ENCODE data around the gene UAP1.

Gene UAP1

DNA sequence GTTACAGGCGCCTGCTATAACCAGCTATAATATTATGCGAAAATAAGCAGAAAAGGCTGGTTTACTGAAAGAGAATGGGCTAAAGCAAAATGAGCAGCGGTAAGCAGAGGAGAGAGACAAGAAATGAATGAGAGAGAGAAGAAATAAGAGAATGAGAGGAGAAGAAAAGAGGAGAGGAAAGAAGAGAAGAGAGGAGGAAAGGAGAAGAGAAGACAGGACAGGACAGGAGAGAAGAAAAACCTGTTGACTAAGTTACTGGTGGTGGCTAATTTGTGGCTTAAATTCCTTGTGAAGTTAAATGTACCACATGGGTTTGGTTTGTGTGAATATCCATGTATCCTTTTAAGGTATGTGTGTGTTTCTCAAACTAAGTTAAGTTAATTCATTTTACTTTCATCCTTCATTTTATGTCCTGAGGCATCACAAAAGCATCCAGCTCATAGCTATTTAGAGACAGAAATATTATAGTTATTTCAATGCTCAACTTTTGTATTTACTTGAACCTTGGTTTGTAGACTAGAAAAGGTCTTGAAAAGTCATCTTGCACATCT, 67.6 kb downstream of the UAP1 start:
- 94% methylated on average over 3 of the region's 3 CpGs for whole genome bisulfite sequencing, 2 experiments
- Histone ChIP-seq H3K4me3 (ENCODE audit: insufficient read depth, low read depth, low read length) (no peak overlapping the region), H3K27ac (ENCODE audit: insufficient read depth, low read depth, low read length, poor library complexity, severe bottlenecking) (no peak overlapping the region)

DNA sequence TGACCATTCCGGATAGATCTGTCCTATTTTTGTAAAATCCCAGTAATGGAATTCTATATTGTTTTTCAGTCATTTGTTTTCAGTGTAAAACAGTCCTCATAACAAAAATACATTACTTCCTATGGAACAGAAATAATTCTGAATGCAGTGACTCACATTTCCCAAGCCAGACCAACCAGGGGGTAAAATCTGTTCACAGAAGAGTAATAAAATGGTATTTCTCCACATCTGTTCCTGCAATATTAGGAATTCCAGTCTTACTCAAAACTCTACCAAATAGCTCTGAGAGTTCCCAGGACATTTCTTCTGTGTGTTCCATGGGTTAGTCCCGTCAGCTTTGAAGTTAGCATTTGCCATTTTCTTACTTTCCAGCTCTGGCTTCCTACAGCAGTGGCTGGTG, 68.1 kb downstream of the UAP1 start:
- Histone ChIP-seq H3K27me3 (ENCODE audit: control insufficient read depth, insufficient read depth, low read length, poor library complexity, severe bottlenecking) (no peaks in the 10 kb centered on the region), H3K27ac (ENCODE audit: insufficient read depth, low read depth, low read length, poor library complexity, severe bottlenecking) (no peak overlapping the region), H3K36me3 (ENCODE audit: control insufficient read depth, insufficient read depth, low read length) (no peaks in the 10 kb centered on the region), H3K4me1 (ENCODE audit: control insufficient read depth, insufficient read depth, low read length) (no peaks in the 10 kb centered on the region), H3K9me3 (ENCODE audit: control insufficient read depth, low read length) (no peaks in the 10 kb centered on the region), H3K4me3 (ENCODE audit: insufficient read depth, low read depth, low read length) (no peak overlapping the region)
- WGBS, 2 experiments: 94 to 96% methylated on average over 1 to 2 of the region's 2 CpGs

More for the DNA sequence above, 67.6 kb downstream of the UAP1 start:
- Histone ChIP-seq H3K36me3 (ENCODE audit: control insufficient read depth, insufficient read depth, low read length) (no peaks in the 10 kb centered on the region), H3K4me1 (ENCODE audit: control insufficient read depth, insufficient read depth, low read length) (no peaks in the 10 kb centered on the region), H3K9me3 (ENCODE audit: control insufficient read depth, low read length) (no peaks in the 10 kb centered on the region), H3K27me3 (ENCODE audit: control insufficient read depth, insufficient read depth, low read length, poor library complexity, severe bottlenecking) (no peaks in the 10 kb centered on the region)

DNA sequence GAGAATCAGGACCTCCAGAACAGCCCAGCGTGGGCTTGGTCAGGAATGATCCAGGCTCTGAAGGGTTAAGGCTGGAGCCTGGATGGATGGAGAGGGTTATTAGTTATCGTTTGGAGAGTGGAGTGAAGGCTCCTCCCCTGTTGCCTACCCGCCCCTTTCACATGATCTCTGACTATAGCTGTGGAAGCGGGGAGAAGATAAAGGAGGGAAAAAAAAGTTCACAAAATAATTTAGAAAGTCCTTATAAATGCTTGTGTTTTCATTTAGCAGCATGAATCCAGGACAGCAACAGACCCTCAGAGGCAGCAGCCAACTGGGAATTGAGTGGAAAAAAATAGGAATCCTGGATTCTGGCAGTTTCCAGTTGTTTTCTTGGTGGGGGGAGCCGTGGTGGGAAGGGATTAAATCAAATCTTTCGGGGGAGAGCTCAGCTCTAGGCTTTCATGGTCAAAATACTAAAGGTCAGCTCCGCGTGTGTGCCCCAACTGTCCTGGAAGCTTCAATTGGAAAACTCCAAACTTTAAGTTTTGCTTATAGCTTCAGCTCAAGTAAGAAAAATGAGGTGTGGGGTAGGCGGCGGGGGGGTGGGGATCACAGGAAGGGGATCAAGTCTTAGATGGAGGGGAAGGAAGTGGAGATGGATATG, 70.1 kb downstream of the UAP1 start:
- no peaks in the 10 kb centered on the region for H3K27me3 ChIP-seq (ENCODE audit: control insufficient read depth, insufficient read depth, low read length, poor library complexity, severe bottlenecking)
- 79 to 87% methylated on average over 9 to 10 of the region's 10 CpGs for WGBS, 2 experiments
- no peaks in the 10 kb centered on the region for H3K4me1 ChIP-seq (ENCODE audit: control insufficient read depth, insufficient read depth, low read length)
- no peak overlapping the region for H3K4me3 ChIP-seq (ENCODE audit: insufficient read depth, low read depth, low read length)
- H3K9me3 ChIP-seq (ENCODE audit: control insufficient read depth, low read length): no peaks in the 10 kb centered on the region
- H3K27ac ChIP-seq (ENCODE audit: insufficient read depth, low read depth, low read length, poor library complexity, severe bottlenecking): no peak overlapping the region
- no peaks in the 10 kb centered on the region for H3K36me3 ChIP-seq (ENCODE audit: control insufficient read depth, insufficient read depth, low read length)

- H3K4me1 ChIP-seq (ENCODE audit: control insufficient read depth, insufficient read depth, low read length): no peaks in the 10 kb centered on the region
- no peaks in the 10 kb centered on the region for H3K27me3 ChIP-seq (ENCODE audit: control insufficient read depth, insufficient read depth, low read length, poor library complexity, severe bottlenecking)
- no peak within 1 kb of the TSS for H3K4me3 ChIP-seq (ENCODE audit: insufficient read depth, low read depth, low read length)
- no peaks in the 10 kb centered on the region for H3K9me3 ChIP-seq (ENCODE audit: control insufficient read depth, low read length)
- no peaks in the 10 kb centered on the region for H3K36me3 ChIP-seq (ENCODE audit: control insufficient read depth, insufficient read depth, low read length)
- 84 to 87% methylated on average over 4 of the region's 4 CpGs for WGBS, 2 experiments
- no peak within 1 kb of the TSS for H3K27ac ChIP-seq (ENCODE audit: insufficient read depth, low read depth, low read length, poor library complexity, severe bottlenecking)
Observed at GRCh38 chr1:162632217-162632666, 70.7 kb downstream of the UAP1 start, which contains the start of gene DDR2. TSS of gene DDR2 (plus strand) at chr1:162632464. CDS start at chr1:162719064, 86,600 bp downstream.

DNA sequence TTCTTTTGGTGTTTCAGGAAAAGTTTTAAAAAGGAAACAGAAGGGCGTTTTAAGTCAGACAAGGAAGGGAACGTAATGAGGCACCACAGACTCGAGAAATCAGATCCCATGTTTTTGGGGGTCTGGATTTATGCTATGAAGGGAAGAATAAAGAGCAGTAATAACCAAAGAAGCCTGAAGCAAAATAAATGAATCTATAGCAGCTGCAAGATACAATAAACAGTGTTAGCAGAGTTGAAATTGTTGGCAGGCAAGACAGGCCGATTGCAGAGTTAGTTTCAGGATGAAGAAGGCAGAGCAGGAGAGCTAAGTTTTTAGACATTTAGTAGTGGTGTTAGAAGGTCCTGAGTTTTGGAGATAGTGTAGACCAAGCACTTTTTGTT, 71.2 kb downstream of the UAP1 start:
- Histone ChIP-seq H3K27ac (ENCODE audit: insufficient read depth, low read depth, low read length, poor library complexity, severe bottlenecking) (no peak overlapping the region), H3K9me3 (ENCODE audit: control insufficient read depth, low read length) (no peaks in the 10 kb centered on the region), H3K4me1 (ENCODE audit: control insufficient read depth, insufficient read depth, low read length) (no peaks in the 10 kb centered on the region), H3K36me3 (ENCODE audit: control insufficient read depth, insufficient read depth, low read length) (no peaks in the 10 kb centered on the region), H3K27me3 (ENCODE audit: control insufficient read depth, insufficient read depth, low read length, poor library complexity, severe bottlenecking) (no peaks in the 10 kb centered on the region), H3K4me3 (ENCODE audit: insufficient read depth, low read depth, low read length) (no peak overlapping the region)
- 89 to 94% methylated on average over 4 of the region's 4 CpGs for WGBS, 2 experiments

DNA sequence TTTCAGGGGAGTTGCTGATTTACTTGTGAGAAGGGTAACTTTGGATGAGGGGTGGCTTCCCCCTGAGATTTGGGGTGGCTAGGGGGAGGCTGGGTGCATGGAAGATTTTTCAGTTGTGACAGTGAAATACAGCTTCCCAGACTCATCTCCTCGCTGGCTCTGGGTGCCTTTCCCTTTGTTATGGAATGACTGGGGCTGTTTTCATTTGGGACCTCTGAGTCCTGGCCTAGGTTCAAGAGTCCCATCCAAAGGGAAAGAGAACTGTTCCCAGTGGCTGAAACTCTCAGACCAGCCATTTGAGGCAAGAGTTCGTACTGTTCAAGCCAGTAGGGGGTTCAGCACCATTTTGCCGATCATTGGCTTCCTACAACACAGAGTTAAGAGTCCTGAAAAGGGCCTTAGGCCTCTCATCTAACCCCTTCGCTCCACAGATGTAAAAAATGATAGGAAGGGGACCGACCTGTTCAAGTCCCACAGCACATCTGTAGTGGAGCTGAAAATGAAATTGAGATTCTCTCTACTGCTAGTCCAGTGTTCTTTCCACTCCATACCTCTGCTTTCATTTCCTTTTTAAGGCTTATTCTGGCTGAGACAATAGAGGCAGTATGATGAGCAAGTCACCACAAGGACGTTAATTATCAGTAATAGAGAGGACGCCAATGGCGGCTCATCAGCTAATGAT, 71.7 kb downstream of the UAP1 start:
- Histone ChIP-seq H3K9me3 (ENCODE audit: control insufficient read depth, low read length) (no peaks in the 10 kb centered on the region), H3K27me3 (ENCODE audit: control insufficient read depth, insufficient read depth, low read length, poor library complexity, severe bottlenecking) (no peaks in the 10 kb centered on the region), H3K4me1 (ENCODE audit: control insufficient read depth, insufficient read depth, low read length) (no peaks in the 10 kb centered on the region), H3K27ac (ENCODE audit: insufficient read depth, low read depth, low read length, poor library complexity, severe bottlenecking) (no peak overlapping the region), H3K36me3 (ENCODE audit: control insufficient read depth, insufficient read depth, low read length) (no peaks in the 10 kb centered on the region), H3K4me3 (ENCODE audit: insufficient read depth, low read depth, low read length) (no peak overlapping the region)
- WGBS, 2 experiments: 91% methylated on average over 8 of the region's 8 CpGs

GRCh38 chr1:162635418-162635817, 73.9 kb downstream of the UAP1 start:
- H3K4me3 ChIP-seq (ENCODE audit: insufficient read depth, low read depth, low read length): no peak overlapping the region
- no peaks in the 10 kb centered on the region for H3K27me3 ChIP-seq (ENCODE audit: control insufficient read depth, insufficient read depth, low read length, poor library complexity, severe bottlenecking)
- H3K9me3 ChIP-seq (ENCODE audit: control insufficient read depth, low read length): no peaks in the 10 kb centered on the region
- 92 to 93% methylated on average over 4 of the region's 4 CpGs for WGBS, 2 experiments
- no peaks in the 10 kb centered on the region for H3K36me3 ChIP-seq (ENCODE audit: control insufficient read depth, insufficient read depth, low read length)
- H3K4me1 ChIP-seq (ENCODE audit: control insufficient read depth, insufficient read depth, low read length): no peaks in the 10 kb centered on the region
- no peak overlapping the region for H3K27ac ChIP-seq (ENCODE audit: insufficient read depth, low read depth, low read length, poor library complexity, severe bottlenecking)

DNA sequence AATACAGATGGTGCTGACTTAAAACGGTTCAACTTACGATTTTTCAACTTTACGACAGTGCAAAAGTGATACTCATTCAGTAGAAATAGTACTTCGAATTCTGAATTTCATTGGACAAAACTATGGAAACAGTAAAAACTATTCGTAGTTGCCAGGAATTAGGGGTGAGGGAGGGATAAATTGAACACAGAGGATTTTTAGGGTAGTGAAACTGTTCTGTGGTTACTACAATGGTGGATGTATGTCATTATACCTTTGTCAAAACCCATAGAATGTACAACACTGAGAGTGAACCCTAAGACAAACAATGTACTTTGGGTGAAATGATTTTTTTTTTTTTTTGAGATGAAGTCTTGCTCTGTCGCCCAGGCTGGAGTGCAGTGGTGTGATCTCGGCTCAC, 78.2 kb downstream of the UAP1 start:
- Histone ChIP-seq H3K36me3 (ENCODE audit: control insufficient read depth, insufficient read depth, low read length) (no peaks in the 10 kb centered on the region), H3K27ac (ENCODE audit: insufficient read depth, low read depth, low read length, poor library complexity, severe bottlenecking) (no peak overlapping the region), H3K4me1 (ENCODE audit: control insufficient read depth, insufficient read depth, low read length) (no peaks in the 10 kb centered on the region), H3K4me3 (ENCODE audit: insufficient read depth, low read depth, low read length) (no peak overlapping the region), H3K9me3 (ENCODE audit: control insufficient read depth, low read length) (no peaks in the 10 kb centered on the region), H3K27me3 (ENCODE audit: control insufficient read depth, insufficient read depth, low read length, poor library complexity, severe bottlenecking) (no peaks in the 10 kb centered on the region)
- WGBS, 2 experiments: 93 to 95% methylated on average over 7 of the region's 7 CpGs

- H3K27me3 ChIP-seq (ENCODE audit: control insufficient read depth, insufficient read depth, low read length, poor library complexity, severe bottlenecking): no peaks in the 10 kb centered on the region
- WGBS, 2 experiments: 86 to 93% methylated on average over 2 of the region's 2 CpGs
- H3K9me3 ChIP-seq (ENCODE audit: control insufficient read depth, low read length): no peaks in the 10 kb centered on the region
- H3K4me3 ChIP-seq (ENCODE audit: insufficient read depth, low read depth, low read length): no peak overlapping the region
- H3K4me1 ChIP-seq (ENCODE audit: control insufficient read depth, insufficient read depth, low read length): no peaks in the 10 kb centered on the region
- no peak overlapping the region for H3K27ac ChIP-seq (ENCODE audit: insufficient read depth, low read depth, low read length, poor library complexity, severe bottlenecking)
- H3K36me3 ChIP-seq (ENCODE audit: control insufficient read depth, insufficient read depth, low read length): no peaks in the 10 kb centered on the region
Observed at GRCh38 chr1:162641114-162641513, 79.6 kb downstream of the UAP1 start.

GRCh38 chr1:162644986-162645314, 83.4 kb downstream of the UAP1 start:
- Histone ChIP-seq H3K4me1 (ENCODE audit: control insufficient read depth, insufficient read depth, low read length) (no peaks in the 10 kb centered on the region), H3K9me3 (ENCODE audit: control insufficient read depth, low read length) (no peaks in the 10 kb centered on the region), H3K36me3 (ENCODE audit: control insufficient read depth, insufficient read depth, low read length) (no peaks in the 10 kb centered on the region), H3K27me3 (ENCODE audit: control insufficient read depth, insufficient read depth, low read length, poor library complexity, severe bottlenecking) (no peaks in the 10 kb centered on the region), H3K27ac (ENCODE audit: insufficient read depth, low read depth, low read length, poor library complexity, severe bottlenecking) (no peak overlapping the region), H3K4me3 (ENCODE audit: insufficient read depth, low read depth, low read length) (no peak overlapping the region)
- WGBS, 2 experiments: 95 to 98% methylated on average over 3 of the region's 3 CpGs
